T-helper 1 cell treated with Interleukin-12 subunit alpha and Interleukin-12 subunit beta and Interleukin-4 antibody, amounts not matched to agents 30 μg/mL and 1 μg/mL, for 36 hours (primary cell): ENCODE measurements around the gene UQCC2.

Experiments
- H3K27ac Mint-ChIP-seq: one replicate; pipeline ENCODE4 v1.8.0; 2021; ENCODE audit warnings: mild to moderate bottlenecking, mixed read lengths
- H3K27me3 Mint-ChIP-seq: one replicate; pipeline ENCODE4 v1.8.0; 2021; ENCODE audit warnings: low read depth, mixed read lengths
- H3K36me3 Mint-ChIP-seq: one replicate; pipeline ENCODE4 v1.8.0; 2021; ENCODE audit warnings: low read depth, mixed read lengths
- H3K4me1 Mint-ChIP-seq: one replicate; pipeline ENCODE4 v1.8.0; 2021; ENCODE audit warnings: low read depth, mixed read lengths
- H3K4me3 Mint-ChIP-seq: one replicate; pipeline ENCODE4 v1.8.0; 2021; ENCODE audit warnings: mild to moderate bottlenecking, moderate library complexity, mixed read lengths
- H3K9me3 Mint-ChIP-seq: one replicate; pipeline ENCODE4 v1.8.0; 2021; ENCODE audit warnings: mixed read lengths

UQCC2 gene

DNA sequence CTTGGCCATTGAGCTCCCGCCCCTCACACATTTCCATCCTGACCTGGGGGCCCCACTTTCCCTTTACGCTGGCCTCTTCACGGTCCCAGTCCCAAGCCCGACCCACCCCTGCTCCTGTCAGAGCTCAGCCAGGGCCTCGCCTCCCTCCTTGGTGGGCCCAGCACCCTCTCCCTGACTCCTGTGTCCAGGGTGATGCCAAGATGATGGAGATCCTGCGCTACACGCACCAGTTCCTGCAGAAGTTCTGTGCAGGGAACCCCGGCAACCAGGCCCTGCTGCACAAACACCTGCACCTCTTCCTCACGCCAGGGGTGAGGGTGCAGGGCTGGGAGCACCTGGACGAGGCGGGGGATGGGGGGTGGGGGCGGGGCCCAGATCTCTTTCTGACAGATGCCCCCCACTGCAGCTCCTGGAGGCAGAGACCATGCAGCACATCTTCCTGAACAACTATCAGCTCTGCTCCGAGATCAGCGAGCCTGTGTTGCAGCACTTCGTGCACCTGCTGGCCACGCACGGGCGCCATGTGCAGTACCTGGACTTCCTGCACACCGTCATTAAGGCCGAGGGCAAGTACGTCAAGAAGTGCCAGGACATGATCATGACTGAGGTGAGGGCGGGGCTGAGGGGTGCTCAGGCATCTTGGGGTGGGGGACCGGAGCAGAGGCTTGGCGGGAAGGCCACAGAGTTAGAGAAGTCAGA is 33.1 kb downstream of the UQCC2 start:
- Mint-ChIP-seq H3K27ac (no peak overlapping the region), H3K4me3 (no peak overlapping the region), H3K36me3 (peaks cover 32% of the 10 kb centered on the region), H3K4me1 (peaks cover 11% of the 10 kb centered on the region), H3K9me3 (no peaks in the 10 kb centered on the region), H3K27me3 (no peaks in the 10 kb centered on the region)

DNA sequence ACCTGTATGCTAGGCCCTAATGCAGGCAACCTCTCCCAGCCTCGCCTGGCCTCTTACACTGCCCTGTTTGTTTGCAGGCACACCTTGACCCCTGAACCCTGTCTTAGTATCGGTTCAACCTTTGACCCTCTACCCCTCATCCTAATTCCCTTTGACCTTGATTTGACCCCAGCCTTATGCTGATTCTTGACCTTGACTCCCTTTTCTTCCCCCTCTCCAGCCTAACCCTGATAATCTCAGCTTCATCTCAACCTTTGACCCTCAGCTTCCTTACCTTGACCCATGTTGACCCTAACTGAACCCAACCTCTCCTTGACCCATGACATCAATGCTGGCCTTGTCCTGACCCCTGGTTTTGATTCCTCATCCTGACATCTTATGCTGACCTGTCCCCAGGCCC is 33.8 kb downstream of the UQCC2 start:
- Mint-ChIP-seq H3K4me1 (peaks cover 4% of the 10 kb centered on the region), H3K27me3 (no peaks in the 10 kb centered on the region), H3K36me3 (peaks cover 33% of the 10 kb centered on the region), H3K4me3 (no peak overlapping the region), H3K27ac (no peak overlapping the region), H3K9me3 (no peaks in the 10 kb centered on the region)

DNA sequence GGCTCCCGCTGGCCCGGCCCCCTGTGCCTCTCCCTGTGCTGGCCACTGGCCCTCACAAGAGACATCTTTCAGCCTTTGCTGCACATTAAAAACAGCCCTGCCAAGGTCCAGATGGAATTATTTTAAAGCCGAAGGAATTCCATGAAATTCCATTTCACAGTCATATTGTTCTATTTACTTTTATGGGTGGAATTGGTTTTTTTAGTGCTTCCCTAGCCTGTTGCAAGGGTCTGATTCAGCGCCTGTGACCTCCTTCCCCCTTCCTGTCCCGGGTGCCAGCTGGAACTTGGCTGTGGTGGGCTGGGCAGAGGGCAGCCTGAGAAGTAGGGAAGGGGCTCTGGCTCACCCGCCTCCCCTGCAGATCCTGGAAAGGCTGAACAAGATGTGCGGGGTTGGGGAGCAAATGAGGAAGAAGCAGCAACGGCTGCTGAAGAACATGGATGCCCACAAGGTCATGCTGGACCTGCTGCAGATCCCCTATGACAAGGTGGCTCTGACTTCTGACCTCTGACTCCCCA is 34.3 kb downstream of the UQCC2 start:
- peaks cover 2% of the 10 kb centered on the region for H3K4me1 Mint-ChIP-seq
- no peak overlapping the region for H3K27ac Mint-ChIP-seq
- no peak overlapping the region for H3K4me3 Mint-ChIP-seq
- H3K36me3 Mint-ChIP-seq: peaks cover 33% of the 10 kb centered on the region
- H3K27me3 Mint-ChIP-seq: no peaks in the 10 kb centered on the region
- H3K9me3 Mint-ChIP-seq: no peaks in the 10 kb centered on the region

DNA sequence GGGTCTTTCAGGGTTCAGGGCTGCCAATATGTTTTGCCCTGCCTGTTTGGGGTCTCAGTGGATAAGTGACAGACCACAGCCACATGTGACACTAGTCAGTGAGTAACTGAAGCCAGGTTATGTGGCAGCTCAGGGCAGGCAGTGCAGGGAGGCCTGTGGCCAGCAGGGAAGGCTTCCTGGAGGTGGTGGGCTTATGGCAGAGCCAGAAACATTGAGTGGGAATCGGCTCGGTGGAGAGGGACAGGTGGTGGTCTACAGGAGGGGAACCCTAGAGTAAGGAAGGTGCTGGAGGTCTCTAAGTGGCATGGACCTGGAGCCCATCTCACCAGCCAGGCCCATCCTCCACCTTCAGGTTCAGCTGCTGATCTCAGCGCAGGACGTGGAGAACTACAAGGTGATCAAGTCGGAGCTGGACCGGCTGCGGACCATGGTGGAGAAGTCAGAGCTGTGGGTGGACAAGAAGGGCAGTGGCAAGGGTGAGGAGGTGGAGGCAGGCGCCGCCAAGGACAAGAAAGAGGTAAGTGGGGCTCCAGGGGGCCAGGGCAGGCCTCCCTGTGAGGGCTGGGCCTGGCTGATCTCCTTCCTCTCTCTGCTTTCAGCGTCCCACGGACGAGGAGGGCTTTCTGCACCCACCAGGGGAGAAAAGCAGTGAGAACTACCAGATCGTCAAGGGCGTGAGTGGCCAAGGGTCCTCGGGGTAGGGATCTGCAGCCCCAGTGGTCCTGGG is 34.9 kb downstream of the UQCC2 start:
- no peak overlapping the region for H3K4me3 Mint-ChIP-seq
- no peak overlapping the region for H3K27ac Mint-ChIP-seq
- peaks cover 2% of the 10 kb centered on the region for H3K4me1 Mint-ChIP-seq
- H3K36me3 Mint-ChIP-seq: peaks cover 37% of the 10 kb centered on the region
- no peaks in the 10 kb centered on the region for H3K9me3 Mint-ChIP-seq
- H3K27me3 Mint-ChIP-seq: no peaks in the 10 kb centered on the region

DNA sequence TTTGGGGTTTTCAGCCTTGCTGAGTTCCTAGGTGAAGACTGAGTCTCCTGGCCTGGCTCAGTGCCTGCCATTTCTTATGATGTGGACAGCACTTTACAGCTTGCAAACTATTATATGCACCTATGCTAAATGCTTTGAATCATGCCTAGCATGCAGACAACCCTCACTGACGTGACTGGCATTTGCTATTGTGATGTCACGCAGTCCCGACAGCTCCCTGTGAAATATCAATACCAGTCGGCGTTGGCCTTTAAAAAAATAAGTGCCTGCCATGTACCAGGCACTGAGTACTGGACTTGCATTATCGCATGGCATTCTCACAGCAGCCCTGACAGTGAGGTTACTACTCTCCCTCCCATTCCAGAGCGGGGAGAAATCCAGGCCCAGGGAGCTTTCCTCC is 35.5 kb downstream of the UQCC2 start:
- no peak overlapping the region for H3K4me3 Mint-ChIP-seq
- peaks cover 2% of the 10 kb centered on the region for H3K4me1 Mint-ChIP-seq
- H3K27me3 Mint-ChIP-seq: no peaks in the 10 kb centered on the region
- H3K27ac Mint-ChIP-seq: no peak overlapping the region
- no peaks in the 10 kb centered on the region for H3K9me3 Mint-ChIP-seq
- H3K36me3 Mint-ChIP-seq: peaks cover 43% of the 10 kb centered on the region

DNA sequence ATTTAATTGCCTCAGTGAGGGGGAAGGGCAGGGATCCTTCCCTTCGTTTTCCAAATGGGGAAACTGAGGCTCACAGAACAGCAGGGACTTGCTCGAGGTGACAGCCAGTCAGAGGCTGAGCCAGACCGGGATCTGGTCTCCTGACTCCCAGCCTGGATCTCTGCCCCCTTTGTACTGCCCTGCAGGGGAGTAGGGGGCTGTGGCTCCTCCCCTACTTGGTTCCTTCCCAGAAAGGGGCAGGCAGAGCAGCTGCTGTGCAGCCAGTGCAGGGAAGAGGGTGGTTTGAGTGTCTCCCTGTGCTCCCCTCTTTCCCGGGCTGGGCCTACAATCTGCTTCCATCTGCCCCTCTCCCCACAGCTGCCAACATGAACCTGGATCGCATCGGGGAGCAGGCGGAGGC is 37.6 kb downstream of the UQCC2 start:
- H3K27me3 Mint-ChIP-seq: no peaks in the 10 kb centered on the region
- no peaks in the 10 kb centered on the region for H3K9me3 Mint-ChIP-seq
- H3K36me3 Mint-ChIP-seq: peaks cover 37% of the 10 kb centered on the region
- H3K4me3 Mint-ChIP-seq: no peak overlapping the region
- H3K27ac Mint-ChIP-seq: no peak overlapping the region
- peaks cover 9% of the 10 kb centered on the region for H3K4me1 Mint-ChIP-seq

DNA sequence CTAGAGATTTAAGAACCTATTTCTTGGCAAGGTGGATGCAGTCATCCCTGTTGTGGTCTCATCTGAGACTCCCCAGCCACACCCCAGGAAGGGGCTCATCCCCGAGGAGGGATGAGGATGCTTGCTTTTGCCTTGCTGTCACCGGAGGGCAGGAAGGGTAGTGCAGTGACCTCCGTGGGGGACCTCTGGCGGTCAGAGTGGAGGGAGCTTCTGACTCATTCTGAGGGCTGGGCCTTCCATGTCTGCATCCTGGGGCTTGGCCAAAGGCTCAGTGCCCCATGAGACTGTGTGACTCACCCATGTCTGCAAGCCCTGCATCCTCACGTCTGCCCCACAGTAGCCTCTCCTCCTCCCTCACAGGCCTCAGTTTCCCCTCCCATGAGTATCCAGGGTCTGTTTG is 38.7 kb downstream of the UQCC2 start:
- peaks cover 18% of the 10 kb centered on the region for H3K4me1 Mint-ChIP-seq
- no peak overlapping the region for H3K4me3 Mint-ChIP-seq
- H3K9me3 Mint-ChIP-seq: no peaks in the 10 kb centered on the region
- no peak overlapping the region for H3K27ac Mint-ChIP-seq
- H3K36me3 Mint-ChIP-seq: peaks cover 37% of the 10 kb centered on the region
- no peaks in the 10 kb centered on the region for H3K27me3 Mint-ChIP-seq

DNA sequence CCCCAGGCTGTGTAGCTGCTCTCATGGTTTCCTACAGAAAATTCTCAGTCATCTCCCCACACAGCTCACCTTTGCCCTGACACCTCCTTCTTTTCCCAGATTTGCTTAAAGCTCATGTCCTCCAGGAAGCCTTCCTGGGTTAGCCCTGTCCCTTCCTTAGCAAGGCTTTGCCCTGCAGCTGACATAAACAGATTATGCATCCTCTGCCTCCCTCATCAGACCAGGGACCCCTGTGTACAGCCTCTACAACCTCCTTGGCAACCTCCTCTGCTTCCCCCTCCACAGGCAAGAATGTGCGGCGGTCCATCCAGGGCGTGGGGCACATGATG is 39.8 kb downstream of the UQCC2 start:
- Mint-ChIP-seq H3K4me1 (peaks cover 17% of the 10 kb centered on the region), H3K4me3 (no peak overlapping the region), H3K36me3 (peaks cover 32% of the 10 kb centered on the region), H3K9me3 (no peaks in the 10 kb centered on the region), H3K27ac (peak overlapping the region; percentile 67), H3K27me3 (no peaks in the 10 kb centered on the region)

DNA sequence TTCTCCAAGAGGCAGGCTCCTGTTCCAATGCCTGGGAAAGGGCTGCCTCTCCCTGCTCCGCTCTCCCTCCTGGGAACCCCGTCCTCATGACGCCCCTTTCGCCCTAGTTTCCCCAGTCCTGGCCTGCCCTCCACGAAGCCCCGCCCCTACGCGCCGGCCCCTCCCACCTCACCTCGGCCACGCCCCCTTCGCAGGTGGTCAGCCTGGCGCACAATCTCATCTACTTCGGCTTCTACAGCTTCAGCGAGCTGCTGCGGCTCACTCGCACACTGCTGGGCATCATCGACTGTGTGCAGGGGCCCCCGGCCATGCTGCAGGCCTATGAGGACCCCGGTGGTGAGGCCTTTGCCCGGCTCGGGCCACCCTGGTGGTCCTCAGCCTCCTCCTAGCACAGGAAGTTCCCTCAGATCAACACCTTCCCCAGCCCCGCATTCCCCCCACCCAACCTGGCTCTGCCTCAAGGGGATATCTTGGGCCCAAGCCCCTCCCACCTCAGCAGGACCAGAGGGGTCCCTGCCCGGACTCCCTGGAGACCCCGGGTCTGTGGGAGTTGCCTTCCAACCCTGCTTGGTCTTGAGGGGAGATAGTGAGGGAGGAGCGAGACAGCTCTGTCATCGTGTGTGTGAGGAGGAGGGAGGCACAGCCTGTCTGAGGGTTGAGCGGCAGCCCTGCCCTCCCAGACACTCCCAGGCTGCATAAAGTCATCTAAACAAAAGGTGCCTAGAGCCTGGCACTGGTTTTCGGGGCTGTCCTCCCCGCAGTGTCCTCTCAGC is 40.3 kb downstream of the UQCC2 start:
- Mint-ChIP-seq H3K27me3 (no peaks in the 10 kb centered on the region), H3K27ac (no peak overlapping the region), H3K9me3 (no peaks in the 10 kb centered on the region), H3K4me1 (peaks cover 17% of the 10 kb centered on the region), H3K36me3 (peaks cover 28% of the 10 kb centered on the region), H3K4me3 (no peak overlapping the region)

DNA sequence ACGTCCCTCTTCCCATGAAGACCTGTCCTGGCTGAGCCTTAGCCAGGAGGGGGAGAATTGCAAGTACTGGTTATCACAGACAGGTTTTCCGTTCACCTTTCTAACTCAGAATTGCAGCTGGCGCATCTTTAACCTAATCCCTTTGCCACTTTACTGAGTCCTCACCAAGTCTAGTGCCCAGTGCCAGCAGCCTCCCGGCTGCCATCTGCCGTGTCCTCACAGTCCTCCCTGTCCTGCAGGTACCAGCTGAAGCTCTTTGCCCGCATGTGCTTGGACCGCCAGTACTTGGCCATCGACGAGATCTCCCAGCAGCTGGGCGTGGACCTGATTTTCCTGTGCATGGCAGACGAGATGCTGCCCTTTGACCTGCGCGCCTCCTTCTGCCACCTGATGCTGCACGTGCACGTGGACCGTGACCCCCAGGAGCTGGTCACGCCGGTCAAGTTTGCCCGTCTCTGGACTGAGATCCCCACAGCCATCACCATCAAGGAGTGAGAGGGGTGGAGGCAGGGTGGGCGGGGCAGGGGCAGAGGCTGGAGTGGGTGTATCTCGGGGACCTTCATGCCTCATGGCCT is 41.3 kb downstream of the UQCC2 start:
- Mint-ChIP-seq H3K9me3 (no peaks in the 10 kb centered on the region), H3K27ac (peak overlapping the region; percentile 52), H3K27me3 (no peaks in the 10 kb centered on the region), H3K4me1 (peaks cover 17% of the 10 kb centered on the region), H3K36me3 (peaks cover 28% of the 10 kb centered on the region), H3K4me3 (no peak overlapping the region)

DNA sequence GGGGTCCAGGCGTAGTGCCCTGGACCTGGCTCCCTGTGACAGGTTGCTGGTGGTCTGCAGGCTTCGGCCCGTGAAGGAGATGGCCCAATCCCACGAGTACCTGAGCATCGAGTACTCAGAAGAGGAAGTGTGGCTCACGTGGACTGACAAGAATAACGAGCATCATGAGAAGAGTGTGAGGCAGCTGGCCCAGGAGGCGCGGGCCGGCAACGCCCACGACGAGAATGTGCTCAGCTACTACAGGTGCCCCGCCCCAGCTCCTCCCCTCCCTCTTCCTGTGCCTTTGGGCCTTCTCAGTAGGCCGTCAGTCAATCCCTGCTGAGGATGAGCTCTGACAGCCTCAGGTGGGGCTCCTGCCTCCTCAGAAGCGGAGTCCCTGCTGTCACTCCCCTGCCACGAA is 42.6 kb downstream of the UQCC2 start:
- peak overlapping the region; percentile 87 for H3K27ac Mint-ChIP-seq
- no peak overlapping the region for H3K4me3 Mint-ChIP-seq
- peaks cover 31% of the 10 kb centered on the region for H3K36me3 Mint-ChIP-seq
- no peaks in the 10 kb centered on the region for H3K27me3 Mint-ChIP-seq
- H3K9me3 Mint-ChIP-seq: no peaks in the 10 kb centered on the region
- peaks cover 17% of the 10 kb centered on the region for H3K4me1 Mint-ChIP-seq

DNA sequence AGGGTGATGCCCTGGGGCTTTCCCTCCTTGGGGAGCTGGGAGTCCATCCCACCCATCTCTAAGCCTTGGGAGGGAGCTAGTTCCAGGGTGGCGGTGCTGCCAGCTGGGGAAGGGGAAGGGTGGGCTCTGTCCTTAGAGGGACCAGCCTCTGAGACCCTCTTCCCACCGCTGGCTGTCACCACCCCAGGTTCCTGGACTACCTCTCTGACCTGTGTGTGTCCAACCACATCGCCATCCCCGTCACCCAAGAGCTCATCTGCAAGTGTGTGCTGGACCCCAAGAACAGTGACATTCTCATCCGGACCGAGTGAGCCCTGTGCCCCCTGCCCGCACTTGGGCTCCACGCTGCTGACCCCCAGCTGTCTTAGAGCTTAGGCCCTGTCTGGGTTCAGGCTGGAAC is 43.2 kb downstream of the UQCC2 start:
- no peak overlapping the region for H3K4me3 Mint-ChIP-seq
- H3K27me3 Mint-ChIP-seq: no peaks in the 10 kb centered on the region
- peaks cover 17% of the 10 kb centered on the region for H3K4me1 Mint-ChIP-seq
- H3K36me3 Mint-ChIP-seq: peaks cover 29% of the 10 kb centered on the region
- no peaks in the 10 kb centered on the region for H3K9me3 Mint-ChIP-seq
- H3K27ac Mint-ChIP-seq: peak overlapping the region; percentile 87

DNA sequence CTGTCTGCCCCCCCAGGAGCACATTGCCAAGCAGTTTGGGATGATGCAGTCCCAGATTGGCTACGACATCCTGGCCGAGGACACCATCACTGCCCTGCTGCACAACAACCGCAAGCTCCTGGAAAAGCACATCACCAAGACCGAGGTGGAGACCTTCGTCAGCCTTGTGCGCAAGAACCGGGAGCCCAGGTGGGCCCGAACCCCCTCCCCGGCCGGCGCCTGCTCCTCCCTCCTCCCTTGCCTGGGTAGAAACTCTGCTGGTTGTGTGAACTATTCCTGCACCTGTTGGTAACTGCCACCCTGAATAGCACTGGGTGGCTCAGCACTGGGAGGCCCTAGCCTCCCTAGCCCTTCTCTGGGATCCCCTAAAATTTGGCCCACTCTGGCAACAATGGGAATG is 43.7 kb downstream of the UQCC2 start:
- no peak overlapping the region for H3K4me3 Mint-ChIP-seq
- H3K27ac Mint-ChIP-seq: peak overlapping the region; percentile 87
- peaks cover 17% of the 10 kb centered on the region for H3K4me1 Mint-ChIP-seq
- no peaks in the 10 kb centered on the region for H3K27me3 Mint-ChIP-seq
- peaks cover 32% of the 10 kb centered on the region for H3K36me3 Mint-ChIP-seq
- H3K9me3 Mint-ChIP-seq: no peaks in the 10 kb centered on the region

DNA sequence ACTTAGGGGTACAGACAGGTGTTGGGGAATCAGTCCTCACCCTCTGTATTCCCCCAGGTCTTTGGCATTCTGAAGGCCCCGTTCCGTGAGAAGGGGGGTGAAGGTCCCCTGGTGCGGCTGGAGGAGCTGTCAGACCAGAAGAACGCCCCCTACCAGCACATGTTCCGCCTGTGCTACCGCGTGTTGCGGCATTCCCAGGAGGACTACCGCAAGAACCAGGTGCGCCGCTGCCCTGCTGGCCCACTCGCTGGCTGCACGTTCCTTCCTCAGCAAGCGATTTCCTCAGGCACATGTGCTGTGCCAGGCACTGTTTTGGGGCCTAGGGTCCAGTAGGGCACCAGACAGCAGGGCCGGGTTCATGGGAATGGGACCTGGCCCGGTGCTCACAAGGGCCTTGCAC is 44.4 kb downstream of the UQCC2 start:
- no peak overlapping the region for H3K27ac Mint-ChIP-seq
- no peaks in the 10 kb centered on the region for H3K27me3 Mint-ChIP-seq
- H3K4me1 Mint-ChIP-seq: peaks cover 17% of the 10 kb centered on the region
- H3K36me3 Mint-ChIP-seq: peaks cover 32% of the 10 kb centered on the region
- no peaks in the 10 kb centered on the region for H3K9me3 Mint-ChIP-seq
- no peak overlapping the region for H3K4me3 Mint-ChIP-seq
